Ishikawa (cell line): ENCODE results near the gene NTNG1.

ENCODE experiments used
- CREB1 ChIP-seq: IDR thresholded peaks from 2 replicates; pipeline ENCODE4 v1.6.1; 2012; ENCODE audit warnings: low read depth
- EP300 ChIP-seq: IDR thresholded peaks from 2 replicates; pipeline ENCODE4 v1.6.1; 2012; ENCODE audit warnings: borderline replicate concordance
- FOXM1 ChIP-seq: IDR thresholded peaks from 2 replicates; pipeline ENCODE4 v1.6.1; 2012; ENCODE audit warnings: low read depth, borderline replicate concordance
- MAX ChIP-seq: IDR thresholded peaks from 2 replicates; pipeline ENCODE4 v1.6.1; 2012
- NFIC ChIP-seq: IDR thresholded peaks from 2 replicates; pipeline ENCODE4 v1.6.1; 2012
- RAD21 ChIP-seq: IDR thresholded peaks from 2 replicates; pipeline ENCODE4 v1.6.1; 2012; ENCODE audit warnings: low read depth
- REST ChIP-seq: IDR thresholded peaks from 2 replicates; pipeline ENCODE4 v1.6.1; 2012; ENCODE audit warnings: low read depth, mild to moderate bottlenecking
- TEAD4 ChIP-seq: IDR thresholded peaks from 2 replicates; pipeline ENCODE4 v1.6.1; 2012
- USF1 ChIP-seq: IDR thresholded peaks from 2 replicates; pipeline ENCODE4 v1.6.1; 2012
- YY1 ChIP-seq: IDR thresholded peaks from 2 replicates; pipeline ENCODE4 v1.6.1; 2012; ENCODE audit warnings: low read depth

- TF ChIP-seq YY1 = no peak
- TF ChIP-seq REST = no peak
- TF ChIP-seq MAX = no peak
- TF ChIP-seq NFIC = no peak
- TF ChIP-seq CREB1 = no peak
- TF ChIP-seq RAD21 = no peak
- no peak for TF ChIP-seq EP300
- no peak for TF ChIP-seq FOXM1
- TF ChIP-seq USF1 = no peak
- TF ChIP-seq TEAD4 = no peak
These were observed 350.7 kb downstream of the NTNG1 start for GRCh38 chr1:107491582-107491981.
